22Rv1 (cell line): Measurements from ENCODE around the gene ANKRD2.

Experiments
- H3K27ac ChIP-seq: fragments of 450-650 bp; 2 replicates; pipeline ENCODE4 v1.5.1; 2017
- ZFX ChIP-seq: fragments of 450-650 bp; IDR thresholded peaks from 2 replicates; pipeline ENCODE4 v1.6.1; 2017; ENCODE audit warnings: antibody characterized with exemption, borderline replicate concordance
- TF ChIP-seq, protein P1 (sequence below): fragments of 450-650 bp; IDR thresholded peaks from 2 replicates; pipeline ENCODE4 v1.5.1; 2017; ENCODE audit warnings: mild to moderate bottlenecking

The ANKRD2 gene

DNA sequence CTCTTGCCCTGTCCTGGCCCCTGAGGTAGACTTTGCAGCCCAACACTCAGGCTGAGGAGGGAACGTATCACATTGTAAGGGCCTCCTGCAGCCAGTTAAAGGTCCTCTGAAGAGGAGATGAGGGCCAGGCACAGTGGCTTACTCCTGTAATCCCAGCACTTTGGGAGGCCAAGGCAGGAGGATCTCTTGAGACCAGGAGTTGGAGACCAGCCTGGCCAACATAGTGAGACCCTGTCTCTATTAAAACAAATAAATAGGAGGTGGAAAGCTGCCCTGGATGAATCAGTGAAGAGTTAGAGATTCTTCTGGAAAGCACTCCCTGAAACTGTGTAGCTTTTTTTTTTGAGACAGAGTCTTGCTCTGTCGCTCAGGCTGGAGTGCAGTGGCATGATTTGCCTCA lies 14.6 kb downstream of the ANKRD2 start:
- TF ChIP-seq, protein P1, sequence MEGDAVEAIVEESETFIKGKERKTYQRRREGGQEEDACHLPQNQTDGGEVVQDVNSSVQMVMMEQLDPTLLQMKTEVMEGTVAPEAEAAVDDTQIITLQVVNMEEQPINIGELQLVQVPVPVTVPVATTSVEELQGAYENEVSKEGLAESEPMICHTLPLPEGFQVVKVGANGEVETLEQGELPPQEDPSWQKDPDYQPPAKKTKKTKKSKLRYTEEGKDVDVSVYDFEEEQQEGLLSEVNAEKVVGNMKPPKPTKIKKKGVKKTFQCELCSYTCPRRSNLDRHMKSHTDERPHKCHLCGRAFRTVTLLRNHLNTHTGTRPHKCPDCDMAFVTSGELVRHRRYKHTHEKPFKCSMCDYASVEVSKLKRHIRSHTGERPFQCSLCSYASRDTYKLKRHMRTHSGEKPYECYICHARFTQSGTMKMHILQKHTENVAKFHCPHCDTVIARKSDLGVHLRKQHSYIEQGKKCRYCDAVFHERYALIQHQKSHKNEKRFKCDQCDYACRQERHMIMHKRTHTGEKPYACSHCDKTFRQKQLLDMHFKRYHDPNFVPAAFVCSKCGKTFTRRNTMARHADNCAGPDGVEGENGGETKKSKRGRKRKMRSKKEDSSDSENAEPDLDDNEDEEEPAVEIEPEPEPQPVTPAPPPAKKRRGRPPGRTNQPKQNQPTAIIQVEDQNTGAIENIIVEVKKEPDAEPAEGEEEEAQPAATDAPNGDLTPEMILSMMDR, result no peak
- no peak overlapping the region for H3K27ac ChIP-seq

DNA sequence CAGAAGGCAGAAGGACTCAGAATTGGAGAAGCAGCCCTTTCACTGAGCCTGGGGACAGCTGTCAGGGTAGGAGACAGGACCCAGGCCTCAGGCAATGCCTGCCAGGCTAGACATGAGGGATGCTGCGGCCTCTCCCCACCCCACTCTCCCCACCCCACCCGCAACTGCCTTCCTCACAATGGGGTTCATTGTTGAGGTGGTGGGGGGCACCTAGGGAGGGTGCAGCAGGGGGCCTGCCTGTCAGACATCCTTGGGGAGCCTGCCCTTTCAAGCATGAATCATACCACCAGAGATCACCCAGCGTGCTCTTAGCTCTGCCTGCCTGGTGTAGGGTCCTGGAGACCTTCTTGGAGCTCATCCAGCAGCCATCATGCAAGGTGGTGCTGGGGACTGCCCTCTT lies 16.9 kb downstream of the ANKRD2 start, which contains the start of gene C10orf62:
TSS of gene C10orf62 (plus strand) at position 243 of the 400 bp plus-strand sequence. CDS start 177 bp downstream, outside the sequence.
- TF ChIP-seq ZFX, result no peak
- TF ChIP-seq, protein P1, result no peak
- H3K27ac ChIP-seq, result no peak within 1 kb of the TSS

DNA sequence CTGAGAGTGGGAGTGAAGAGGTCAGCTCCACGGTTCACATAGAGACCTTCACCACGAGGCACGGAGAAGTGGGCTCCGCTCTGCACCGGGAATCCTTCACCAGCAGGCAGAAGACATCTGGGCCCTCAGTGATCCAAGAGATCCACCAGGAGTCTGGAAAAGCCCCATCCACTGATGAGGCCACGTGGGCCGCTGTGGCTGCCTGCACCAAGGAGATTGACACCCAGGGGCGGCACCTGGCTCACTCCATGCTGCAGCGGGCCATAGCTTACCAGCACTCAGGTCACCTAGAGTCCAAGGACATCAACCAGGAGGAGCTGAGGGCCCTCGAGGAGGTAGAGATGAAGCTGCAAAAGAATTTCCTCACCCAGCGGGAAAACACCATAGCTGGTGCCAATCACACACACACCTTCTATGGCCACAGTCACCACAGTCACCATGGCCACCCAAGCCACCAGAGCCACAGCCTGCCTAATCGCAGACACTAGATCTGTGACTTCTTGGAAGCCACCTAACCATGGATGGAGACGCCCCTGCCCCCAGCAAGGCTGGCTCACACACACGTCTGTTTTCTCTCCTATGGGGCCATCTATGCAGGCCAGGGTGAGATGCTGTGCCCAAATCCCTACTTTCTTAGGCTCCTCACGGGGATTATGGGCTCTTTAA lies 17.6 kb downstream of the ANKRD2 start:
- H3K27ac ChIP-seq, result no peak overlapping the region
- TF ChIP-seq ZFX, result no peak
- TF ChIP-seq, protein P1, result no peak

DNA sequence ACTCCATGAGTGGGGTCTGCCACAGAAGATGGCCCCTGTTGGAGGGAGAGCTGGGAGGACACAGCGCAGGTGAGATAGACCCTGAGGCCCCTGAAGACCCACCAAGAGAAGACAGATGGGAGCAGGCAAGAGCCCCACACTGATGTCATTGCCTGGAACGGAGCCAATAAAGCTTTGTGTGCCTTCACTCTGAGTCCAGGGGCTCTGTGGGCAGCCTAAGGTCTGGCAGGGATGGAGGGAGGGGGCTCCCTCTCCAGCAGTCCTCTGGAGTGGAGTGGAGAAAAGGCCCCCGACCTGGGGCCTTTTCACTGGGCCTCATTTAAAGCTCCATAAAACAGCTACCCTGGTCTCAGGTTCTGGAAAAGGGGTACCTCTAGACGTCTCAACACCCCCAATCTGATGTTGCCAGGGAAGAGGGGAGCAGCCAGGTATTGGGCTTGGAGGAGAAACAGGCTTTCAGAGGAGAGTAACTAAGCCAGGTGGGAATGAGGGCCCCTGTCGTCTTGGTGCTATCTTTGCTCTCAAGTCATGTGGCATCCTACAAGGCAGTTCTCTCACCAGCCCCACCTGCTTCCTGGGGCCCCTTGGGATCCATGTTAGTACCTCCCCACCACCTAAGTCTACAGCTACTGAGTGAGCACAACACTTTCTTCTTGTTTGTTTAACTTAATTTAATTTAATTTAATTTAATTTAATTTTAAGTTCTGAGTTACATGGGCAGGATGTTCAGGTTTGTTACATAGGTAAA lies 18.3 kb downstream of the ANKRD2 start:
- H3K27ac ChIP-seq, result no peak overlapping the region
- TF ChIP-seq, protein P1, result no peak
- TF ChIP-seq ZFX, result no peak

DNA sequence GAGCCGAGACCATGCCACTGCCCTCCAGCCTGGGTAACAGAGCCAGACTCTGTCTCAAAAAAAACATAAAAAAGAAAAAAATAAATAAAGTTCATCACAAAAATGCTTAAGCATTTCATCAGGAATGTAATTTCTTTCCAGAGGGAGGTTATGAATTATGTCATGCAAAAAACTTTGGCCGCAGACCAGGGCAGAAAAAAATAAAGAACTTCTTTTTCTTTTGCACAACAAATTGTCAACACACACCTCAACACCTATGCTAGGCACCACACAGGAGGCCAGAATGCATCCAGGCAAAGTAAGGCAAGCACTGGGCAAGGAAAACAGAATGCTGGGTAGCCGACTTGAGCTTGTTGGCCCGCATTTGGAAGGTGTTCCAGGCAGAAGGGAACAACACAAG lies 20.8 kb downstream of the ANKRD2 start:
- H3K27ac ChIP-seq, result no peak overlapping the region
- TF ChIP-seq, protein P1, result no peak
- TF ChIP-seq ZFX, result no peak

DNA sequence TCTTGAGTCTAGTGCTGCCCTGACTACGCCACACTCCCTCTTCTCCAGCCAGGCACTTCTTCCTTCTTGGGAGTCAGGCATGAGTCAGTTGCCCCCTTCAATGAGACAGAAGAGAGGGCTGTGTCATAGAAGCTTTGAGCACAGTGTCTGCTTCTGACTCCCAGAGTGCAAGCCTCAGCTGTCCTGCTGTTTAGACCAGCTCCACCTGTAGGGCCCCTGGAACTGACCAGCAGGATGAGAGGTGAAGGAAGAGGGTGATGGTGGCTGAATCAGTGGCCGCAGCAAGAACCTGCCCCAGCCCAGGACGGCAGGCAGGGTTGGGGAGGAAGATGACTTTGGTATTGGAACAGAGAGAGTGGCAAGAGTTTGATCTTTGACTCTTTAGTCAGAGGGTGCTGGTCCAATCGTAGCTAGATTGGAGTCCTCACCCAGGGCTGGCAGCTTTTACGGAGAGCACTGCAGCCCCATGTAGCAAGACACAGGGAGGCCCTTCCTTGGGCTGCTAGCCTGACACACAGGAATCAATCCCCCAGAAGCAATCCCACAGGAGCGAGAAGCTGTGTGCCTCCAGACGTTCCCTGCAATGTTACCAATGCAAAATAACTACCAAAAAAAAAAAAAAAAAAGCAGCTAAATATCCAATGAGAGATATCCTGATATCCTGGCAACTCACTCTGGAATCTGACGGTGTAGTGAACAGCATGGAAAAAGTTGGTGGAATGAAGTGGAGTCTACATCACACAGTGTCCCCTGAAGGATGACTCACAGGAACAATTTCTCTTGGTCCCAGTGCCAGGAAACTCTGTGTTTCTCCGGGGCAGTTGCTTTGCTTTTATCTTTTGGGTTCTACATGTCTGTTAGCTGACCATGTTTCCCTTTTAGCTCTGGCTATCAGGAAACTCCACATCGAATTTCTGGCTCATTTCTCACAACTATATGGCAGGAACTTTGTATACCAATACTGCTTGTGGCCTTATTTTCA lies 23.8 kb downstream of the ANKRD2 start:
- TF ChIP-seq, protein P1, result no peak
- no peak for TF ChIP-seq ZFX
- H3K27ac ChIP-seq, result no peak overlapping the region
